Loucy (cell line): ENCODE measurements around the gene FMN1.

Experiments
- H2AFZ ChIP-seq: fragments of 200-600 bp; sonication (generic); 2 replicates; pipeline ENCODE4 v1.6.0; 2016; ENCODE audit warnings: antibody characterized with exemption, mild to moderate bottlenecking, low read length, moderate library complexity
- H3F3A ChIP-seq: fragments of 200-600 bp; 2 replicates; pipeline ENCODE4 v1.6.0; 2016; ENCODE audit warnings: antibody characterized with exemption, low read depth, mild to moderate bottlenecking
- H3K27me3 ChIP-seq: fragments of 200-600 bp; sonication (generic); 2 replicates; pipeline ENCODE4 v1.6.1; 2014; ENCODE audit warnings: low read length, mild to moderate bottlenecking; ENCODE audit not compliant: insufficient read depth, poor library complexity, severe bottlenecking
- H3K36me3 ChIP-seq: fragments of 200-600 bp; sonication (generic); 2 replicates; pipeline ENCODE4 v1.6.1; 2016; ENCODE audit warnings: low read length; ENCODE audit not compliant: insufficient read depth
- H3K4me1 ChIP-seq: fragments of 200-600 bp; sonication (generic); 2 replicates; pipeline ENCODE4 v1.5.1; 2014; ENCODE audit warnings: low read length, mild to moderate bottlenecking; ENCODE audit not compliant: insufficient read depth, poor library complexity, severe bottlenecking
- H3K4me2 ChIP-seq: fragments of 200-600 bp; sonication (generic); 2 replicates; pipeline ENCODE4 v1.6.0; 2014; ENCODE audit warnings: antibody characterized with exemption, low read length, low read depth, mild to moderate bottlenecking; ENCODE audit not compliant: poor library complexity, severe bottlenecking
- H3K4me3 ChIP-seq: fragments of 200-600 bp; sonication (generic); 2 replicates; pipeline ENCODE4 v1.5.1; 2014; ENCODE audit warnings: low read length, mild to moderate bottlenecking, mixed read lengths; ENCODE audit not compliant: poor library complexity, severe bottlenecking
- H3K79me2 ChIP-seq: fragments of 200-600 bp; sonication (generic); 2 replicates; pipeline ENCODE4 v1.6.1; 2014; ENCODE audit warnings: low read length; ENCODE audit not compliant: insufficient read depth
- H3K9ac ChIP-seq: fragments of 200-600 bp; sonication (generic); 2 replicates; pipeline ENCODE4 v1.6.0; 2014; ENCODE audit warnings: mild to moderate bottlenecking, low read depth, low read length, moderate library complexity; ENCODE audit not compliant: poor library complexity, severe bottlenecking
- H3K9me2 ChIP-seq: fragments of 200-600 bp; sonication (generic); replicated peaks from 2 replicates; pipeline ENCODE4 v1.6.1; 2016; ENCODE audit warnings: low read depth, low read length, mixed read lengths
- H3K9me3 ChIP-seq: fragments of 200-600 bp; sonication (generic); 2 replicates; pipeline ENCODE4 v1.6.1; 2014; ENCODE audit warnings: mild to moderate bottlenecking, antibody characterized with exemption, low read length, low read depth; ENCODE audit not compliant: insufficient read depth
- H4K20me1 ChIP-seq: fragments of 200-600 bp; sonication (generic); 2 replicates; pipeline ENCODE4 v1.6.0; 2014; ENCODE audit warnings: antibody characterized with exemption, low read length, mild to moderate bottlenecking; ENCODE audit not compliant: insufficient read depth, poor library complexity, severe bottlenecking
- EZH2phosphoT487 ChIP-seq: fragments of 200-600 bp; IDR thresholded peaks from 2 replicates; pipeline ENCODE4 v1.6.1; 2018; ENCODE audit warnings: antibody characterized with exemption, mild to moderate bottlenecking, moderate library complexity, borderline replicate concordance
- TF ChIP-seq, protein P1 (sequence below): fragments of 200-600 bp; sonication (generic); conservative IDR thresholded peaks from 2 replicates; pipeline ENCODE4 v1.5.1; 2014; ENCODE audit warnings: mild to moderate bottlenecking, antibody characterized with exemption, low read length

The FMN1 gene

DNA sequence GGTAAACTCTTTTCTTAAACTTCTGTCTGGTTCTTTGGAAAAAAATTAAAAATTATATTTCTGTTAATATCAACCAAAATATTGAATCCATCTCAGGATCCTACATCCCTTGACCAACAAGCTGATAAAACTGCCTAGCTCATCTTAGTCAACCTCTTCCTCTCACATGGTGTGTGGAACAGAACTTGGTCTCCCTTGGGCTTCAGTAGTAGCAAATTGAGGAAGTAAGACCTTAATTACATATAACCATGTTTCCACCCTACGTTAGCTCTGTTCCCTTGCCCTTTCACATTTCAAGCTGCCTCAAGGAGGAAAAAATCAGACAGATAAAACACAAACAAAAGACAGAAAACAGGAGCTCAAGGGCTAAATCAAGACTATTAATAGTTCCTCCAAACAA lies 360.4 kb downstream of the FMN1 start:
- TF ChIP-seq, protein P1, sequence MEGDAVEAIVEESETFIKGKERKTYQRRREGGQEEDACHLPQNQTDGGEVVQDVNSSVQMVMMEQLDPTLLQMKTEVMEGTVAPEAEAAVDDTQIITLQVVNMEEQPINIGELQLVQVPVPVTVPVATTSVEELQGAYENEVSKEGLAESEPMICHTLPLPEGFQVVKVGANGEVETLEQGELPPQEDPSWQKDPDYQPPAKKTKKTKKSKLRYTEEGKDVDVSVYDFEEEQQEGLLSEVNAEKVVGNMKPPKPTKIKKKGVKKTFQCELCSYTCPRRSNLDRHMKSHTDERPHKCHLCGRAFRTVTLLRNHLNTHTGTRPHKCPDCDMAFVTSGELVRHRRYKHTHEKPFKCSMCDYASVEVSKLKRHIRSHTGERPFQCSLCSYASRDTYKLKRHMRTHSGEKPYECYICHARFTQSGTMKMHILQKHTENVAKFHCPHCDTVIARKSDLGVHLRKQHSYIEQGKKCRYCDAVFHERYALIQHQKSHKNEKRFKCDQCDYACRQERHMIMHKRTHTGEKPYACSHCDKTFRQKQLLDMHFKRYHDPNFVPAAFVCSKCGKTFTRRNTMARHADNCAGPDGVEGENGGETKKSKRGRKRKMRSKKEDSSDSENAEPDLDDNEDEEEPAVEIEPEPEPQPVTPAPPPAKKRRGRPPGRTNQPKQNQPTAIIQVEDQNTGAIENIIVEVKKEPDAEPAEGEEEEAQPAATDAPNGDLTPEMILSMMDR = no peak
- no peak for TF ChIP-seq EZH2phosphoT487
- Histone ChIP-seq H3K4me1 (no peaks in the 10 kb centered on the region), H3F3A (no peaks in the 10 kb centered on the region), H3K27me3 (no peaks in the 10 kb centered on the region), H3K9ac (no peak overlapping the region), H4K20me1 (no peaks in the 10 kb centered on the region), H3K4me3 (no peak overlapping the region), H3K79me2 (no peaks in the 10 kb centered on the region), H3K36me3 (peaks cover 5% of the 10 kb centered on the region; the same call in 1 of the 2 replicates), H3K9me2 (no peaks in the 10 kb centered on the region), H3K9me3 (no peaks in the 10 kb centered on the region), H3K4me2 (no peak overlapping the region), H2AFZ (no peak overlapping the region)

DNA sequence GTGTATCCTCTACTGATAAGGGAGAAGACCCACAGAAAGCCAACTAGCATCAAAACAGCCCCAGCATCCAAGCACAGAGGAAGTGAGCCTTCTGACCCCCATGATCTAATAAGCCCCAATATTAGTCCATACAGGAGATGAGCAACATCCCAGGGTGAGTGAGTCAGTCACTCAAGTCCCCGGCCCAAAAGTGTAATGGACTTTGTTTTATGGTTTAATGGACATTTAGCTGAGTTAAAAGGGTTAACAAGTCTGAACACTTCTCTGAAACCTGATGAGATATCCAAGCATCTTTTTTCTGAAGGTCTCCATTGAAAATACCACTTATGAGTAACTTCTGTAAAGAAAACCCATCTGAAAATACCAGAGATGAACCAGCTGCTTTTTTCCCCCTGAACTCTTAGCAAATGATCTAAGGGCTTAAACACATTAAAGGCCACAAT lies 361.1 kb downstream of the FMN1 start:
- H3K36me3 ChIP-seq = peaks cover 5% of the 10 kb centered on the region; the same call in 1 of the 2 replicates
- H2AFZ ChIP-seq = no peak overlapping the region
- no peaks in the 10 kb centered on the region for H3K79me2 ChIP-seq
- no peaks in the 10 kb centered on the region for H3F3A ChIP-seq
- H3K4me1 ChIP-seq = no peaks in the 10 kb centered on the region
- H3K4me3 ChIP-seq = no peak overlapping the region
- no peaks in the 10 kb centered on the region for H4K20me1 ChIP-seq
- H3K27me3 ChIP-seq = no peaks in the 10 kb centered on the region
- no peak overlapping the region for H3K4me2 ChIP-seq
- H3K9me2 ChIP-seq = no peaks in the 10 kb centered on the region
- TF ChIP-seq, protein P1 = no peak
- no peak for TF ChIP-seq EZH2phosphoT487
- no peak overlapping the region for H3K9ac ChIP-seq
- H3K9me3 ChIP-seq = no peaks in the 10 kb centered on the region

DNA sequence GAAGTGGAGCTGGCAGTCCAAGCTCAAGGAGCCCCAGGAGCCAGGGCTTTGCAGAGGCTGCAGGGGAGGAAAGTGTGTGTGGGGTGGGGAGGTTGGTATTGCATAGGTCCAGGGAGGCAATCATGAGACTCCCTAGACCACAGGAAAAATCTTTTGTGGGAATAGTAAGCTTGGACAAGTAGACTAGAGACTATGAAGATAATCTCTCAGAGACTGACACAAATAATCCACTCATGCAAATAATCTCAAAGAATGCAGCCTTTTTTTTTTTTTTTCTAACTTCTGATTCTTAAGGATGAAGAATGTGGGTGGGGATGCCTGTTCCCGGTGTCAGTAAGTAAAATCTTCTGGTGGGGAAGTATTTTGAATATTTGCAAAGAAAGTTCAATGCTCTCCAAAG lies 363.0 kb downstream of the FMN1 start:
- Histone ChIP-seq H3K27me3 (no peaks in the 10 kb centered on the region), H3K9ac (no peak overlapping the region), H3K79me2 (no peaks in the 10 kb centered on the region), H3K4me3 (no peak overlapping the region), H4K20me1 (no peaks in the 10 kb centered on the region), H3K4me2 (no peak overlapping the region), H3K4me1 (no peaks in the 10 kb centered on the region), H3K9me3 (no peaks in the 10 kb centered on the region), H3K9me2 (no peaks in the 10 kb centered on the region), H3K36me3 (no peaks in the 10 kb centered on the region; the same call in 1 of the 2 replicates), H2AFZ (no peak overlapping the region), H3F3A (no peaks in the 10 kb centered on the region)
- TF ChIP-seq, protein P1 = no peak
- TF ChIP-seq EZH2phosphoT487 = no peak
